Body of pancreas (tissue), 4 donors: ENCODE results near the gene GRIA4. TPM values are rescaled to one million over a fixed set of nuclear protein-coding genes. Genes with fewer than 3 reads are reported as not detected.

ENCODE experiments used
- ATAC-seq: fragments of 150-250 bp; one replicate; pipeline ENCODE4 v1.9.1; 2016
- DNase-seq, 4 donors: peaks; one replicate each; pipeline ENCODE4 v3.0.0-alpha.2; 2019
- H3K27ac ChIP-seq, 4 donors: fragments of 200-600 bp; sonication (generic); 1 replicate in 3 of 4; 2 replicates in 1 of 4; pipeline versions ENCODE4 v1.5.1 to v1.6.1; 2016 to 2019; ENCODE audit warnings: mild to moderate bottlenecking in 1 of 4, mixed read lengths in 1 of 4, moderate library complexity in 1 of 4
- H3K27me3 ChIP-seq, 2 donors: fragments of 200-600 bp; sonication (generic); one replicate each; pipeline ENCODE4 v1.6.0; 2016; ENCODE audit warnings: mild to moderate bottlenecking in 1 of 2
- H3K36me3 ChIP-seq, 2 donors: fragments of 200-600 bp; sonication (generic); replicated peaks in 1 of 2; 2 replicates each; pipeline ENCODE4 v1.5.1; 2016; ENCODE audit warnings: low read depth in 2 of 2; ENCODE audit not compliant: insufficient read depth in 1 of 2
- H3K4me1 ChIP-seq: fragments of 200-600 bp; sonication (generic); one replicate; pipeline ENCODE4 v1.6.0; 2016
- H3K4me3 ChIP-seq, 2 donors: fragments of 200-600 bp; sonication (generic); 1 replicate in 1 of 2; 2 replicates in 1 of 2; pipeline ENCODE4 v1.5.1; 2016 to 2019
- H3K9me3 ChIP-seq, 3 donors: fragments of 200-600 bp; sonication (generic); 1 replicate in 2 of 3; 2 replicates in 1 of 3; pipeline ENCODE4 v1.5.1; 2016
- POLR2A ChIP-seq, 3 donors: fragments of 450-650 bp; IDR thresholded peaks; one replicate each; pipeline ENCODE4 v1.6.1; 2016; ENCODE audit warnings: antibody characterized with exemption in 3 of 3, mild to moderate bottlenecking in 2 of 3
- WGBS, 2 donors: methylation state at CpG; one replicate each; pipeline ENCODE4 v1.1.5; 2017; 5-methylcytosine and 5-hydroxymethylcytosine counted together
- intact Hi-C: fragments of 100-400 bp; cut with DNase I; formaldehyde crosslinking; loops from one replicate; pipeline ENCODE4 v1.15.1; 2023
- total RNA-seq, 2 donors: library from RNA; depleted of rRNA; stranded (reverse); fragments of >200 nt; gene quantifications; one replicate each; pipeline ENCODE4 v1.1.0, GENCODE V29; 2016
- TF ChIP-seq, protein P1 (sequence below), 7 experiments: fragments of 450-650 bp in 4 of 7; fragments of 200-600 bp in 3 of 7; sonication (generic) in 3 of 7; IDR thresholded peaks; one replicate each; pipeline ENCODE4 v1.5.1; 2016 to 2019; ENCODE audit warnings: antibody characterized with exemption in 7 of 7

Gene GRIA4
- total RNA-seq, result under 1 TPM in 1 of 2 donors, not detected in 1; 0.26 TPM

DNA sequence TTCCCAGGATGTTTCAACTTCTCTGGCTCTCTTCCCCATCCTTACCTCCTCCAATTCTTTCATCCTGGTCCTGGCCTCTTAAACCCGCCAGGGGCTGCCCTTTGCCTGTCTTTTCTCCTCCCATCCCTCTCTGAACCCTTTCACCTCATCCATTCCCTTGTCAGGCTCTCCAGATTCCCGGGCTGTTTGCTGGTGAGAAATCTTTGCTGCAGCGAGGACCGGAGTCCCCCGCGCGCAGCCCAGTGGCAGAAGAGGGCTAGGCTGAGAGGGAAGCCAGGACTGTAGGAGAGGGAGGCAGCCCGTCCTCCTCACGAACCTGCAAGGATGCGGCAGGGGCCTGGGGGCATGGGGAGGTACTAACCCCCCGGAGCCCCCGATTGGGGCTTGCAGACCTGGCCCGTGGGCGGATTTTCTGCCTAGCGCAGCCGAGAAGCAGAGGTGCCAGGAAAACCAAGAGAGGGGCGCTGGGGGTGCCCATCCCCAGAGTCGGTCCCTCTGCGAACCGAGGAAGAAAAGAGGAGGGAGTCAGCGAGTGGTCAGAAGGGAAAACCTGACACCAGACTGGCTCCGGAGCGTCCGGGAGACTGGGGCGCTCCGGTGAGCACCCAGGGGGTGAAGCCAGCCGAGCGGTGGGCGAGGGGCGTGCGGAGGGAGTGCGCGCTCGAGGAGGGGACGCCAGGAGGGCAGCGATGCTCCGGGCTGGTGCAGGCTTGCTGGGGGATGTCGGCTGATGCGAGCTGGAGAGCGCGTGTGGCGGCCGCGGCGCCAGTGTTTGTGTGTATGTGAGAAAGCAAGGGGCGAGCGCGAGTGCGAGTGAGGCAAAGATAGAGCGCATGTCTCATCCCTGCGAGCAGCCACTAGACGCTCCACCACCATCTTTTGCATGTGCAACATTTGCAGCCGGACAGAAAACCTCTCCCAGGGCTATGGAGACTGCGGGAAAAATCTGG is at the start of gene GRIA4:
Gene GRIA4 (plus strand): TSS at position 242 of the 950 bp plus-strand sequence. CDS start 925 bp downstream, outside the sequence.
- H3K4me3 ChIP-seq, result no peak within 1 kb of the TSS
- H3K27ac ChIP-seq, result no peak within 1 kb of the TSS
- ATAC-seq, result peak; percentile 73
- H3K9me3 ChIP-seq, result no peaks in the 10 kb centered on the region
- H3K36me3 ChIP-seq, result no peaks in the 10 kb centered on the region
- peak in 3 of 4 donors; percentile 8 to 34 (median 24) for DNase-seq
- 1% methylated on average over 54 of the region's 54 CpGs for WGBS, 2 donors
- peaks cover 0 to 32% of the 10 kb centered on the region in 2 donors for H3K27me3 ChIP-seq
- H3K4me1 ChIP-seq, result peaks cover 21% of the 10 kb centered on the region
- peak in 1 of 3 donors; percentile 7 for TF ChIP-seq POLR2A (IDR thresholded peaks at IDR 0.05)
- TF ChIP-seq, protein P1, sequence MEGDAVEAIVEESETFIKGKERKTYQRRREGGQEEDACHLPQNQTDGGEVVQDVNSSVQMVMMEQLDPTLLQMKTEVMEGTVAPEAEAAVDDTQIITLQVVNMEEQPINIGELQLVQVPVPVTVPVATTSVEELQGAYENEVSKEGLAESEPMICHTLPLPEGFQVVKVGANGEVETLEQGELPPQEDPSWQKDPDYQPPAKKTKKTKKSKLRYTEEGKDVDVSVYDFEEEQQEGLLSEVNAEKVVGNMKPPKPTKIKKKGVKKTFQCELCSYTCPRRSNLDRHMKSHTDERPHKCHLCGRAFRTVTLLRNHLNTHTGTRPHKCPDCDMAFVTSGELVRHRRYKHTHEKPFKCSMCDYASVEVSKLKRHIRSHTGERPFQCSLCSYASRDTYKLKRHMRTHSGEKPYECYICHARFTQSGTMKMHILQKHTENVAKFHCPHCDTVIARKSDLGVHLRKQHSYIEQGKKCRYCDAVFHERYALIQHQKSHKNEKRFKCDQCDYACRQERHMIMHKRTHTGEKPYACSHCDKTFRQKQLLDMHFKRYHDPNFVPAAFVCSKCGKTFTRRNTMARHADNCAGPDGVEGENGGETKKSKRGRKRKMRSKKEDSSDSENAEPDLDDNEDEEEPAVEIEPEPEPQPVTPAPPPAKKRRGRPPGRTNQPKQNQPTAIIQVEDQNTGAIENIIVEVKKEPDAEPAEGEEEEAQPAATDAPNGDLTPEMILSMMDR (IDR thresholded peaks at IDR 0.05), result no peak
- intact Hi-C loops, result no loop called here

DNA sequence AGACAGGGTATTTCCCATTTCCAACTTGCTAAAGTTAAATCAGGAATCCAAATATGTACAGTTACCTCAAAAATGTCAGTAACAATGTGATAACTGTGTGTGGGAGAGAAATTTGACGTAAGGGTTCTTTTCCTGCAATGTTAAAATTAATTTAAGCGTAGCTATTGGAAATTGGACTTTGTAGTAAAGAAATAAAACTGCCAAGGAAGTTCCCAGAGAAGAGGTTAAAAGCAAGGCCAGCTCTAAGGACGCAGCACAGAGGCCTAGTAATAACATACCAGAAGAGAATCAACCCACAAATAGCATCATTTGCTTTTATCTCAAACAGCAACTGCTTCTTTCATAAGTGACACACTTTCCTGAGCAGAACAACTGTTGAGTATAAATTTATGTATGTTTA is 36.8 kb upstream of the GRIA4 start:
- intact Hi-C loops, result no loop called here
- Histone ChIP-seq H3K4me3 (no peak overlapping the region), H3K27ac (no peak overlapping the region), H3K9me3 (no peaks in the 10 kb centered on the region), H3K36me3 (no peaks in the 10 kb centered on the region), H3K27me3 (no peaks in the 10 kb centered on the region), H3K4me1 (no peaks in the 10 kb centered on the region)
- WGBS, 2 donors, result 65% methylated on average over 3 of the region's 3 CpGs
- DNase-seq (no peak), ATAC-seq (no peak)
- TF ChIP-seq, protein P1 (IDR thresholded peaks at IDR 0.05), result no peak

DNA sequence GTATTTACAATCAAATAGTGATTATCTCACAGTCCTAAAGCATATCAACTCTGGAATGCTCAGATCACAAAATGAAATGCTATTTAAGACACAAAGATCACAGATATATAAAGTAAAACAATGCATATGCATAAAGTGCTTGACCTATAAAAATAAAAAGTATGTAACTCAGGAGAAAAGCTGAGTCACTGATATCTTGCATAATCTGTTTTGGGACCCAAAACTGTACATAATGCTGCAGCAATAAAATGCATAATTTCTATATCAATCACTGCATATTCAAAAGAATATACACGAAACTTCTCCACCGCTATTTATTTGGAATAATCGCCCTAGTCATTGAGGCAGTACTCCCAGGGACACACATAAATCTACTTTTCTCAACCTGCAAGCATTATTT is 34.9 kb upstream of the GRIA4 start:
- intact Hi-C loops, result no loop called here
- ATAC-seq (no peak), DNase-seq (no peak)
- Histone ChIP-seq H3K36me3 (no peaks in the 10 kb centered on the region), H3K27me3 (no peaks in the 10 kb centered on the region), H3K4me1 (no peaks in the 10 kb centered on the region), H3K9me3 (no peaks in the 10 kb centered on the region), H3K27ac (no peak overlapping the region), H3K4me3 (no peak overlapping the region)
- 79 to 85% methylated on average over 3 of the region's 3 CpGs for WGBS, 2 donors
- TF ChIP-seq, protein P1 (IDR thresholded peaks at IDR 0.05), result no peak
- TF ChIP-seq POLR2A (IDR thresholded peaks at IDR 0.05), result no peak

- H3K27me3 ChIP-seq, result no peaks in the 10 kb centered on the region
- no peaks in the 10 kb centered on the region for H3K9me3 ChIP-seq
- H3K36me3 ChIP-seq, result no peaks in the 10 kb centered on the region
- H3K4me1 ChIP-seq, result no peaks in the 10 kb centered on the region
- no peak overlapping the region for H3K27ac ChIP-seq
- DNase-seq, result no peak
- ATAC-seq, result no peak
- intact Hi-C loops, result no loop called here
- no peak overlapping the region for H3K4me3 ChIP-seq
- TF ChIP-seq, protein P1 (IDR thresholded peaks at IDR 0.05), result peak in 1 of 7 experiments; percentile 4
- no peak for TF ChIP-seq POLR2A (IDR thresholded peaks at IDR 0.05)
- WGBS, 2 donors, result 50 to 52% methylated on average over 2 of the region's 2 CpGs
Observed at GRCh38 chr11:105577641-105578040, 32.2 kb upstream of the GRIA4 start.
